GM19099 (cell line): ENCODE results near the gene EDC4.

Source experiments
- POLR2A ChIP-seq: IDR thresholded peaks from 3 replicates; pipeline ENCODE4 v1.6.1; 2011; ENCODE audit warnings: low read depth; ENCODE audit not compliant: insufficient read length; ENCODE audit errors: extremely low read depth

EDC4 gene

GRCh38 chr16:67843343-67843765 is 29.5 kb upstream of the EDC4 start:
- TF ChIP-seq POLR2A = no peak

- TF ChIP-seq POLR2A = no peak
These were observed 28.4 kb upstream of the EDC4 start for GRCh38 chr16:67844497-67844896.

GRCh38 chr16:67845291-67846062 is 27.4 kb upstream of the EDC4 start:
- TF ChIP-seq POLR2A = no peak

- no peak for TF ChIP-seq POLR2A
These were observed 26.9 kb upstream of the EDC4 start for GRCh38 chr16:67846063-67846319.

GRCh38 chr16:67846320-67847063 is 26.4 kb upstream of the EDC4 start, which contains the start of gene NUTF2:
Gene NUTF2 (plus strand): TSS chr16:67846933. CDS start chr16:67865131, 18,198 bp downstream.
- TF ChIP-seq POLR2A = peak; percentile 81

- no peak for TF ChIP-seq POLR2A
These were observed 25.6 kb upstream of the EDC4 start, which contains the start of gene CENPT for GRCh38 chr16:67847064-67847861. Gene CENPT (minus strand): TSS chr16:67847693. CDS start chr16:67833859, 13,834 bp downstream.

- no peak for TF ChIP-seq POLR2A
These were observed 24.7 kb upstream of the EDC4 start for GRCh38 chr16:67848118-67848517.

- no peak for TF ChIP-seq POLR2A
These were observed 19.2 kb upstream of the EDC4 start for GRCh38 chr16:67853670-67854069.

- TF ChIP-seq POLR2A = no peak
These were observed 17.1 kb upstream of the EDC4 start for GRCh38 chr16:67855789-67856188.

GRCh38 chr16:67856927-67857546 is 15.8 kb upstream of the EDC4 start:
- TF ChIP-seq POLR2A = no peak

GRCh38 chr16:67857547-67858233 is 15.2 kb upstream of the EDC4 start:
- TF ChIP-seq POLR2A = no peak

GRCh38 chr16:67858500-67858899 is 14.4 kb upstream of the EDC4 start:
- no peak for TF ChIP-seq POLR2A

- TF ChIP-seq POLR2A = no peak
These were observed 12.1 kb upstream of the EDC4 start for GRCh38 chr16:67860589-67861398.

GRCh38 chr16:67861877-67862276 is 11.0 kb upstream of the EDC4 start:
- no peak for TF ChIP-seq POLR2A
